HG03520 (cell line): ENCODE data around the gene DOCK4.

ENCODE experiments used
- ATAC-seq: cut with Tn5 transposase; IDR thresholded peaks from one replicate; pipeline ENCODE4 v1.9.1; 2021; ENCODE audit warnings: mild to moderate bottlenecking, moderate library complexity; ENCODE audit not compliant: unreplicated experiment

Gene DOCK4

DNA sequence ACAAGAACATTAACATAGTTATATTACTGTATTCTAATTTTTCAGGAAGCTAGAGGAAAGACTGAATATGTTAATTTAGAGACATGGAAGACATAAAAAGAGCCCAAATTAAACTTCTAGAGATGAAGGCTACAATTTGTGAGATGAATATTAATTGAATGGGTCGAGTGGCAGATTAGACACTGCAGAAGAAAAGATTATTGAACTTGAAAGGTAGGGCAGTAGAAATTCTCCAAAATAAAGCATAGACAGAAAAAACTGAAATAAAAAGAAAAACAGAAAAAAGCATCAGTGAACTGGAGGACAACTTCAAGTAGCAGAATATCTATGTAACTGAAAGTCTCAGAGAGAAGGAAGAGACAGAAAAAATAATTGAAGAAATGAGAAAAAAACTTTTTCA lies 369.6 kb downstream of the DOCK4 start:
- no peak for ATAC-seq

DNA sequence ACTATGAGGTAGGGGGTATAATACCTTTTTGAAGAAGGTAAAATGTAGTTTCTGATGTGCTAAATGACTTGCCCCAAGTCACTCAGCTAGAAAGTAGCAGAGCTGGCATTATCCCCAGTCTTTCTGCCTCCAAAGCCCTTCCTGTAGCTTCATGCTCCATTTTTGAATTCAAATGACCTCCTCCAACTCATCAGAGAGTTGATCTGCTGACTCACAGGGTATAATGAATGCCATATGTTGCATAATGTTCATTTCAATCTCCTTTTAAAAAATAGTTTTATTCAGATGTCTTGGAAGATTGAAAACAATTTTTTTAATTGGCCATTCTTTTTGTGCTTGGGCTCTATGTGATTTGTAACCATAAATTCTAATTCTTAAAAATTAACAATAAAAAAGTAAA lies 371.1 kb downstream of the DOCK4 start:
- ATAC-seq: no peak

DNA sequence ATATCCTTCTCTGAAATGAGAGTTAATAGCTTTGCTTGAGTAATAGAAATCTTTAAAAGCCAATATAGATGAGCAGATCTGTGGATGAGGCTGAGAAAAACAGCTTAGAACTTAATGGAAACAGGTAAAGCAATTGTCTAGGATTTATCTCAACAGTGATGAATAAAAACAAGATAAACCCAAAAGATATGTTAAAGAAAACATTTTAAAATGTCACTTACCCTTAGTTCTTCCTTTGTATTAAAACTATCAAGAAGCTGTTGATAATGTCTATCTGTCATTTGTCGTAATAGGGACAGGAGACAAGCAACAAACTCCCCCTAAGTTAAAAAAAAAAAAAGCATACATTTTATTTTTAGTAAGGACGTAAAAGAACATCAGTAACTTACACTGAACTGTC lies 371.8 kb downstream of the DOCK4 start:
- no peak for ATAC-seq

DNA sequence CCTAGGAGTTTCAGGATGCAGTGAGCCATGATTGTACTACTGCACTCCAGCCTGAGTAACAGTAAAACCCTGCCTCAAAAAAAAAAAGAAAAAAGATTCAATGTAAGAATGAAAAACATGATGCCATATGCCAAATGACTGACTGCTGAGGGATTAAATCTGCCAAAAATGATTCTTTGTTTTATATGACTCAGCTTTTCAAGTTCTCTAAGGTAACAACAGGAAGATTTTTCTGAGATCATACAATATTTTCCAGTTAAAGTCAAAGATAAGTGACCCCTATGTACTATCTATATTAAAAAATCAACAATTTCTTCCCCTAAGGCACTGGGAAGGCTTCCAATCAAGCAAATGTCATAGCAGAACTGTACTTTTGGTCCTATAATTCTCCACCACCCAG lies 372.7 kb downstream of the DOCK4 start:
- ATAC-seq: no peak

DNA sequence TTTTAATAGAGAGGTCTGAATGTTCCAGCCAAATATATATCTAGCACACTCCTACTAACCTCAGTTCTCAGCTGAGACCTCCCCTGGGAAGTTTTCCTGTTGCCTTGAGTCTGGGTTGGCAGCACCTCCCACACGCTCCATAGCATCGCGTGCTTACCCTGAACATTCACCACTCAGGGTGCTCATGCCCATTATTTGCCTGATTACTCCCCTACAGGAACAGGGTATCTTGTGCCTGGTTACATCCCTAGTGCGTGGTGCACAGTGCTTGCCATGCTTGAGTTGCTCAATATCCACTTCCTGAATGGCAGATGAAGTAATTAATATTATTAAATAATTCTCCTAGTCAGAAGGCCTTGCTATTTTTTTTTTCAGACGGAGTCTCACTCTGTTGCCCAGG lies 374.0 kb downstream of the DOCK4 start:
- ATAC-seq: no peak

DNA sequence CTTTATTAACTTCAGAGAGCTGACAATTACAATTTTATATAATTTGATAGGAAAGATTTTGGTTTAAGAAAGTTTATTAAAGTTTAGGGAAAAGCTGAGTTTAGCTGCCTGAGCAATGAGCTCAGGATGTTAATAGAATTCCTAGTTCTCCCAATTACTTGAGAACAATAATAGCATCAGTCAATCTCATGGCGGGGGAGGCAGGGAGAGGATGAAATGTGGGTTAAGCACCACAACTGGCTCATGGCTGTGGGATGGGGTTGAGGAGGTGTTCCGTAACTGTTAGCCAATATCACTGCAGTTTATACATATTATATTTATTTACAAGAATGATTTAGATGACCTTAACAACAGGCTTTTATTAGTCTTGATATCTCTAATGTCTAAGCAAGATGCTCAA lies 377.0 kb downstream of the DOCK4 start:
- ATAC-seq: no peak

DNA sequence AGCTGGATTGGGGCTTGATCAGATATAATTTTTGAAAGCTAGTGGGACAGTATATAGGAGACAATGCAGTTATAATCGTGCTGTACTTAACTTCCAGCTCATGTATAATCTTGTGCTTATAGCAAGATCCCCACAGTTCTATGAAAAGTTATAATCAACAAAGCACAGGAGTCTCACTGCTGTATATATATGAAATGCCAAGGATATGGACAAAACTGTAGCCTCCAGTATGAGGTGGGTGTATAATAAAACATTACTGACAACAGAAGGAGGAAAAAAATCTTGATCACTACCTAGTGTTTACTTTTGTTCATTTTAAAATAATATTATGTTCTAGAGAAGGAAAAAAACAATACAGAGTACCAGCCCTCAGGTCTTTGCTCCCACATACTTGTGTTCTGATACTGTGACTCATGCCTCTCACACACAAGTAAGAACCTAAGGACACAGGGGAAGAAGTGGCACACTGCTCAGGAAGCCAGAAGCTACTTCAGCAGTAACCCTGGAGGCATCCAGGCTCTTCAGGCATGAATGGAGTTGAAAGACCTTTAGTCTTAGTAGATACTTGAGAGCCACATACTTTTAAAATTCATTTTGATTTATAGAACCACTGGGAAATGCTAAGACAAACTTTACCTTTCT lies 378.2 kb downstream of the DOCK4 start:
- ATAC-seq: no peak

DNA sequence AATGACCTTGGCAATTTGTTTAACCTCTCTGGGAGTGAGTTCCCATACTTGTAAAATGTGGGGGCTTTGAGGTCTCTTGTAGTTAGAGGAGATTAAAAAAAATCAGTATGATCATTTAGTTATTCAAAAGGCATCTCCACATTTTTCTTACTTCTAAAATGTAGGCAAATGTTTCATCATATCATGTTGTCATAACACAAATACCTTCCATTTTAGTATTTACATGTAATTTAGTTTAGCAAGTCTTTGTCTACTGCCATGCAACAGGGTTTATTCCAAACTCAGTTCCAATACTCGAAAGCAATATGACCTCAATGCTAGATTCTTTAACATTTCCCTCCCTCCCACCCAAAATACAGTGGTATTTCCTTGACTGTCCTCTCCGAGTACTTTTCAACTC lies 381.2 kb downstream of the DOCK4 start:
- no peak for ATAC-seq

DNA sequence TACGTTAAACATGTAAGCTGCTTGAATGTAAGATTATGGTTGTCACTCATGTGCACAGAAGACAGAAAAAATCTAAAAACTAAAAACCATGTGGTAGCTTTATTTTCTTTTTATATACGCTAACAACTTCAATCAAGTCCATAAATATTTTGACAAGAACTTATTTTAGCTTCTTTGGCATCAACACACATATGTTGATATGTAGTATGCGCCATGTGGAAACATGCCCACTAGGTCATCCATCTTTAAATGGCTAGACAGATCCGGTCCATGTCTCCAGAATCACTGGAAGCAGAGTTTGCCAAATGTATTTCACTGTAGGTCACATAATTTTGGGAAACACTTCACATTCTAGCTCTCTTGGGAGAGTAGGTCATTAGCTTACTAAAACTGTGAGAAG lies 382.4 kb downstream of the DOCK4 start:
- no peak for ATAC-seq

DNA sequence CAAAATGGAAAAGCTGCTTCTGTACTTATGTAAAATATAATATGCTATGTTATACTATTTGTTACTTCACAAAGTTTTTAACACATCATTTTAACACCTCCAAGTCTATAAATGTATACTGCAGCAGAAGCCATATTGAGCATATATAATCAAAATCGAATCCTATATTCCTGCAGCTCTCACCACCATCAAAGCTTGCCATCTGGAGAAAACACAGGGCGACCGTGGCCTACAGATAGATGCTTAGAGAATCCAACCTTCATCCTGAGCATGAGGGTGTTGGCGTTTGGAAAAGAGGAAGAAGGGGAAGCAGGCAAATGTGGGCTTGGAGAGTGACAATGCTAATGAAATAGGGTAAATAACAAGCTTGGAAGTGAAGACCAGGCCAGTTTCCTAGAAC lies 385.2 kb downstream of the DOCK4 start:
- ATAC-seq: no peak

DNA sequence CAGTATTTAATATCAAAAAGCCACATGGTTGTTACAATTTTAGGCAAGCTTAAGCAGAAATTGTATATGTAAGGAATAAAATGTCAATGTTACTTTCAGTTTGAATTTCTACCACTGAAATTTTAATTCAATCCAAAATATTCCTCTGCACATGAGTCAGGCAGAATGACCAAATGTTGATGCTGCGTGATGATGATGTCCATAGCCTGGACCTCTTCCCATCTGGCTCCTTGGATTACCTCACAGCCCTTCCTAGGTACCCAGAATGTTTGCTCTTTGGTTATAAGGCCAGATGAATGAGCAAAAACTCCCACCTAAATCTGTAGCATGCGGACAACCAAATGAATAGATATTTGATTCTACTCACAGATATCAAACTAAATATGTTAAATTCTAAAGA lies 385.6 kb downstream of the DOCK4 start:
- no peak for ATAC-seq

DNA sequence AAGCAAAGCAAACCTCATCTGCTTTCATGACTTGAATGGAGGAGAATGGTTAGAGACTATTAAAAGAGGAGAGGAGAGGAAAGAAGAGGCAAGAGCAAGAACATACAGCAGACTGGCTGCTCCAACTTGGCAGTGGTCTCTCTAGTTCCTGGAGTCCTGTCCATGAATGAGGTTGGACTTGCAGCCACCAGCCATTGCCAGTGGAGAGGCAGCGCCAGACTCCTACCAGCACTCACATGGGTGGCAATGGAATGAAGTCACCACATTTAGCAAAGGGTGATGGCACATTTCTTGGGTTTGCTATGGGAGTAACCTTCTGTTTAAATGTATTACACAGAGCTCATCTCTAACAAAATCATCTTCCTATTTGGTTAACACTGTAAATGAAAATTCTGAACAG lies 386.1 kb downstream of the DOCK4 start:
- no peak for ATAC-seq

DNA sequence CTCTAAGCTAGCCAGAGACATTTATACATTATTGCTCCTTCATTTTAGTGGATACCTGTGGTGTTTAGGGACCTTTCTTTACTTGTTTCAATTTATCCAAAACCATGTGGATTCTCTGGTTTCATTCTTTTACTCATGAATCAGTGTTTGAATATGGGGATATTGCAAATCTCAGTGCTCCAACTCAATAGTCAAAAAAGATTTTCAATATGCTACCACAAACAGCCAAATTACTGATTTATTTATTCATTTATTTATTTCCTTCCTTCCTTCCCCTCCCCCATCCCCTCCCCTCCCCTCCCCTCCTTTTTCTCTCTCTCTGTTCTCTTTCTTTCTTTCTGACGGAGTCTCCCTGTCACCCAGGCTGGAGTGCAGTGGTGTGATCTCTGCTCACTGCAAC lies 390.8 kb downstream of the DOCK4 start:
- no peak for ATAC-seq

DNA sequence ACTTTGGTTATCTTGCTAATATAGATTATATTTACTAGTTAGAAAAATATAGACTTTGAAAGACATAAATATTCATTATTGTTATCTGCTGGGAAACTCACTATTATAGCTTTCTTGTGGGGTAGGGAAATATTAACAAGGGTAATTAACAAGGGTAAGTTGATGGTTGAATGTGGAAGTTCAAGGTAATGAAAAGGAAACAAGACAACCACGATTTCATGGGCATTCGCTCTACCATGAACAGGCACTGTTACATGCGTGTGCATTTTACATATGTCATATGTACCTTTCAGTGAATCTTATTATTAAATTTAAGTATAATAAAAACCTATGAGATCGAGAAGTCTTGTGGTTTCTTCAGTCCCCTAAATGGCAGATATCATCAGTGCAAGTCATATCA lies 392.9 kb downstream of the DOCK4 start:
- no peak for ATAC-seq

DNA sequence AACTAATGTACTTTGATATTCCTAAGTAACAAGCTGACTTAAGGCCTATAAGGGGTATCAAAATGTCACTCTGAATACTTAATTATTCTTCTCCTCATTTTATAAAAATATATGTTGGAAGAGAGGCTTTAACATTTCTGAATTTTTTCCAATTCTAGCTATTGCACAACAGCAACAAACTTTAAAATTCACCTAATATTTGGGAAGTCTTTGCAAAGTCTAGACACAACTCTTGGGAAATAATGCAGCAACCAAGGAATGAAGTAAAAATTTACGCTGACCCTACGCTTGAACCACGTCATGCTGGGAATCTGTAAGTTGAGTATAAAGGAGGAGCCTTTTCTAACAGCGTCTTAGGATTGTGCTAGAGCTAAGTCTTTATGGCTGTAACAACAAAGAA lies 400.0 kb downstream of the DOCK4 start:
- ATAC-seq: no peak

DNA sequence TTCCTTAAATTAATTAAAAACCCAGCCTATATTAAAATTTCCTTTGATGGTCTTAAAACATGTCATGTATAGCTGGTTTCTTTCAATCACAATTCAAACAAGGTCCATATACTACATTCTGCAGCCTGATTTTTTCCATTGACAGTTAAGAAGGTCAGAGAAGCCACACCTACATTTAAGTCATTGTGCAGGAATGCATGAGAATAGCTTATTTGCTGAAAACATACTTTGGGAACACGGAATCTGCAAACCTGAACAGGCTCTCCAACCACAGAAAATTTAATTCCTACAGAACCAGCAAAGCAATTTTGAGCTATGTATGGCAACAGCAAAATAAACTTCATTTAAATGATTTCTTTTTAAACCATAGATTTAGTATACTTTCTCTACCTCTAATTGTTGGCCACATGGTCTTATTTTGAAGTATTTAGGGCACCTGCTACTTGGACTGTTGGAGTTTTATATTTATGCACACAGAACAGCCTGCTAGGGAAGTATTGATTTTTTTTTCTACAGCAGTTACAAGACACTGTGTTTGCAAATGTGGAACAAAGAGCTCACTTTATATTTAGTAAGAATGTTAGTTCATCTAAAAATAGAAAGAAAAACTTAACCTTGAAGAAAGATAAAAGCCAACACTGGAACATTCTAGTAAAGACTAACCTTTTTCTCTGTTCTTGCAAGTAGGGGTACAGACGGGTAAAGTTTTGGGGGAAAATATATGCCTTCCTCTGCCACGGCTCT lies 403.0 kb downstream of the DOCK4 start:
- no peak for ATAC-seq

DNA sequence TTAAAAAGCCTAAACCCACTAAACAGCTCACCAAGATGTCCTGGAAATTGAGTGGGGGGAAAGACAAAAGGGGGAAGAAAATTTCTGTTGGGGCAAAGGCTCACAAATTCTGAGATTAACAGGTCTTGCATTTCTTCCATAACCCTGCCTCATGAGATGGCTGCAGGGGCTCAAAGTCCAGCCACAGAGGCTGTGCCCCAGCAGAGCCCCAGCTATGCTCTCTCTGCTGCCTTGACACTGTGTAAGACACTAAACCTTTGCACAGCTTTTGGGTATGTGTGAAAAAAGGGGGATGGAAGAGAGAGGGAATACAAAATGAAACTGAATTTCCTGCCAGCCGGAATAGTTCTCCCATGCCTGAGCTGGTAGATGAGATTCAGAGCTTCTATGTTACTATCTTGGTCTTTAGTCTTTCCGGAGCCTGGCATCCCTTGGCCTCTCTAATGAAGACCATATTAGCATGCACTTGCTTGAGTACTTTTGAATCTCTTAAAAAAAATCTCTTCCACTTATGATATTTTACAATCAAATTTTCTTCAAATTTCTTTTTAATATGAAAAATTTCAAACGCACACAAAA lies 403.9 kb downstream of the DOCK4 start:
- no peak for ATAC-seq

DNA sequence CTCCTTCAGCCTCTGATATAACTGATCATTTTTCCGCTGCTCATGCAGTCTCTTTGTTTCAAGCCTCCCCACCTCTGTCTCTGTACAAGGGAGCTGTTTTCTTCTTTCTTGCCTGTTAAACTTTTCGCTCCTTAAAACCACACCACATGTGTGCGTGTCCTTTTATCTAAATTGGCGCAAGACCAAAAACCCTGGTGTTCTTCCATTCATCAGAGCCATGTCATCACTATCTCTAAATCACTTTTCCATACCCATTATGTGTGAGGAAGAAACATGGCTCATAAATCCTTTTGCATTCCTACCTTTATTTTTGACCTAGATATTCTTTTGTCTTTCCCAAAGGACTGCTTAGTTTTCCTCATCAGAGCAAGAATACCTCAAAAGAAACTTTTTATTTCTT lies 404.9 kb downstream of the DOCK4 start:
- ATAC-seq: no peak

DNA sequence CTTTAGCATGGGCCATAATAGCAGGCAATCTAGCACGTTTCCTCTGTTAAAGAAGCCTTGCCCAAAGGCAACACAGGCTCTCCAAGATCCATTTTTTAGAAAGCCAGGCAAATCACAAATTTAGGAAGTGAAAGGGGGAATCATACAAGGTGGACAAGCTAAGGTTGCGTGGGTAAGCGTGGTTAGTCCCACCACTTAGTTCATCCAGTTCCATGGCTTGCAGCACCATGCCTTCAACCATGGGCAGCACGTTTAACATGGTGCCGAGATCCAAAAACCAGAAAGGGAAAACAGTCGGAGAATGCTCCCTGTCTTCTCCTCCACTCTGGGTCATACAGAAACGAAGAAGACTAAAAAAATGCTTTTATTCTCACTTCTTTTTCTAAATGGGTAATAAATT lies 409.5 kb downstream of the DOCK4 start:
- no peak for ATAC-seq

DNA sequence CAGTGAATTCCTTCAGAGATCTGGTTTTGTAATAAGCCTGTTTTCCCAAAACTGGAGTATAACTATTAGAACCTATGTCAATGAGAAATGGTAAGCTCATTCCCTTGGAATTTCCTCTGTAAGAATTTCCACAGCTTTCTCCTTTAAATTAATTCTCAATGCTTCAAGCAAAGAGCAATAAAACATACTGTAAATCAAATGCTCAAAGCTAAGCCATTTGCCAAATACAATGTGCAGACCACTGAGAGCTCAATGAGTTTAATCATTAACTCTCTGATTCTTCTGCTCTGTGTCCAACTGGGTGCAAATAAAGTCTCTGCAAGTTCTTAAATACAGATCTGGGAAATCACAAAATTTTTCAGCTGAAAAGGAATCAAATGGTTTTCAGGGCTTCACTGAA lies 416.3 kb downstream of the DOCK4 start:
- ATAC-seq: no peak

DNA sequence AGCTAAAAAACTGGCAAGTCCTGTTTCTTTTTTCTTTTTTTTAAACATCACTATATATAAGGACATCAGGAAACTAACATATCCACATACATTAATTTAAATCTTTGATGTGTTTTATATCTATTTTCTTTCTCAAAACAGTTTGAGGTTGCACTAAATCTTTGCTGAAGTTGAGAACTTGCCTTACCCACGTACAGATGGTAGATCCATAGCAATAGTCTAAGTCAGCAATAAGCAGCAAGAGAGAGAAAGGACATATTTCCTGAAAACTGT lies 417.2 kb downstream of the DOCK4 start:
- no peak for ATAC-seq

DNA sequence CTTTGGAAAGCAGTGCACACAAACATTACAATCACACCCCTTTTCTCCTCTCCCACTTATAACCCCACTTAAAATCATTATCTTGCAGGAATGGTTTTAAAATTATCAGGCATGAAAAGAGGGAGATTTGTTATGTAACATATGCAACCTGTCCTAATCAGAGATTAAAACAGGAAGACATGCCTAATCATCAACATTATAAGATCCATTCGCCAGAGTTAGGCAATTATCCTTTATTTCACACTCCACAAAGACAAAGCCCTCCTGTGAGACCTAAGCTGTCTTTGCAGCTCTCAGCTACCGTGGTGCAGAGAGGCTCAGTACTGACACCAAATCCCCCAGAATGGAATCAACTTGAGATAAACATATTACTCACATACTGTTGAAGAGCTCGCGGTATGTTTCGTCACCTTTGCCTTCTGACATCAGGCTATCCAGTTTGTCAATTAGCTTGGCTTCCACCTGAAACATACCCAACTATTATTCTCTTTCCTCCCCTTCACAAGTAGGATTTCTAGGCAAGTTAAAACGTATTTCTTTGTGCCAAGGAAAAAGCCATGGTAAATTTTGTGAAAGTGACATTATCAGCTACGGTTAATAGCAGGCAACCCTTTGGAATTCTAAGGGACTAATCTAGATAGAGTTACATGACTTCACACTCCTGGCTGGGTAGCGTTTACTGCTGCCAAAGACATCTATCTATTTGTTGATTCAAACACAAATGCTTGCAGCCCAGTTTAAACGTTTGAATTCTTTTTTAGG lies 417.7 kb downstream of the DOCK4 start:
- ATAC-seq: no peak
